HCT116 (cell line): Measurements from ENCODE around the gene STARD5.

Source experiments
- EZH2 ChIP-seq: fragments of 200-600 bp; sonication (generic); IDR thresholded peaks from 2 replicates; pipeline ENCODE4 v1.6.1; 2017; ENCODE audit warnings: antibody characterized with exemption, mixed run types
- EZH2phosphoT487 ChIP-seq: fragments of 200-600 bp; IDR thresholded peaks from 2 replicates; pipeline ENCODE4 v1.6.1; 2018; ENCODE audit warnings: antibody characterized with exemption, borderline replicate concordance
- JUND ChIP-seq: IDR thresholded peaks from 2 replicates; pipeline ENCODE4 v1.6.1; 2012
- POLR2A ChIP-seq: IDR thresholded peaks from 2 replicates; pipeline ENCODE4 v1.7.0; 2011; ENCODE audit warnings: borderline replicate concordance; ENCODE audit not compliant: insufficient read depth, insufficient read length; ENCODE audit errors: extremely low read depth
- RAD21 ChIP-seq: IDR thresholded peaks from 2 replicates; pipeline ENCODE4 v1.6.1; 2012; ENCODE audit warnings: low read depth, mild to moderate bottlenecking
- REST ChIP-seq: IDR thresholded peaks from 2 replicates; pipeline ENCODE4 v1.6.1; 2012; ENCODE audit warnings: low read depth
- TF ChIP-seq, protein P1 (sequence below): IDR thresholded peaks from 2 replicates; pipeline ENCODE4 v1.6.1; 2011; ENCODE audit warnings: mild to moderate bottlenecking, low read length, moderate library complexity; ENCODE audit not compliant: insufficient replicate concordance; ENCODE audit errors: extremely low read depth
- TF ChIP-seq, protein P2 (sequence below), 3 experiments: fragments of 200-600 bp in 1 of 3; sonication (generic) in 1 of 3; IDR thresholded peaks in 2 of 3; conservative IDR thresholded peaks in 1 of 3; 2 replicates each; pipeline ENCODE4 v1.5.1; 2012 to 2017; ENCODE audit warnings: low read depth in 2 of 3, low read length in 2 of 3, antibody characterized with exemption in 1 of 3, borderline replicate concordance in 1 of 3, control low read depth in 1 of 3, mild to moderate bottlenecking in 1 of 3, mixed read lengths in 1 of 3, mixed run types in 1 of 3, moderate library complexity in 1 of 3; ENCODE audit not compliant: insufficient read depth in 1 of 3

DNA sequence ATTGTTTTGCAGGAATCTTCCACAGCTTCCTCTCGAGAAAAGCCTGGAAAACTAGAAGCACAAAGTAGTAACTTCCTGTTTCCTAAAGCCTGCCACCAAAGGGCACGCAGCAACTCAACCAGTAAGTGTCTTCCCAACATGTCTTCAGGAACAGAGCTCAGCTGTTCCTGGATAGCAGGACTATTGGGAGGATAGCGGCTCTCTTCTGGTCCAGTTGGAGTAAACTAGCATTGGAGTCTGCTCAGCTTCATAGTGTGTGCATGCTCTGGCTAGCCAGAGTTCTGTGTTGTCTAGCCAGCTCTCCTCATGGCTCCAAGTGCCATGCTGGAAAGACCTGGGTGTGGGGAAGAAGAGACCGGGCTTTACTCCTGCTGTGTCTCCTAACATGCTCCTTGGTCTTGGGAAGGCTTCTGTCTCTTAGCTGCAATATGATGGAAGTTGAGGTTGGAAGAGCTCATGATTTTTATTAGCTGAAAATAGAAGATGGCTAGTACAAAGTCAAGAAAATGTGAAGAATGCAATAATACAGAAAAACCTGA lies 64.1 kb downstream of the STARD5 start:
- TF ChIP-seq, protein P1, sequence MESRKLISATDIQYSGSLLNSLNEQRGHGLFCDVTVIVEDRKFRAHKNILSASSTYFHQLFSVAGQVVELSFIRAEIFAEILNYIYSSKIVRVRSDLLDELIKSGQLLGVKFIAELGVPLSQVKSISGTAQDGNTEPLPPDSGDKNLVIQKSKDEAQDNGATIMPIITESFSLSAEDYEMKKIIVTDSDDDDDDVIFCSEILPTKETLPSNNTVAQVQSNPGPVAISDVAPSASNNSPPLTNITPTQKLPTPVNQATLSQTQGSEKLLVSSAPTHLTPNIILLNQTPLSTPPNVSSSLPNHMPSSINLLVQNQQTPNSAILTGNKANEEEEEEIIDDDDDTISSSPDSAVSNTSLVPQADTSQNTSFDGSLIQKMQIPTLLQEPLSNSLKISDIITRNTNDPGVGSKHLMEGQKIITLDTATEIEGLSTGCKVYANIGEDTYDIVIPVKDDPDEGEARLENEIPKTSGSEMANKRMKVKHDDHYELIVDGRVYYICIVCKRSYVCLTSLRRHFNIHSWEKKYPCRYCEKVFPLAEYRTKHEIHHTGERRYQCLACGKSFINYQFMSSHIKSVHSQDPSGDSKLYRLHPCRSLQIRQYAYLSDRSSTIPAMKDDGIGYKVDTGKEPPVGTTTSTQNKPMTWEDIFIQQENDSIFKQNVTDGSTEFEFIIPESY = no peak
- TF ChIP-seq POLR2A = no peak
- TF ChIP-seq, protein P2, sequence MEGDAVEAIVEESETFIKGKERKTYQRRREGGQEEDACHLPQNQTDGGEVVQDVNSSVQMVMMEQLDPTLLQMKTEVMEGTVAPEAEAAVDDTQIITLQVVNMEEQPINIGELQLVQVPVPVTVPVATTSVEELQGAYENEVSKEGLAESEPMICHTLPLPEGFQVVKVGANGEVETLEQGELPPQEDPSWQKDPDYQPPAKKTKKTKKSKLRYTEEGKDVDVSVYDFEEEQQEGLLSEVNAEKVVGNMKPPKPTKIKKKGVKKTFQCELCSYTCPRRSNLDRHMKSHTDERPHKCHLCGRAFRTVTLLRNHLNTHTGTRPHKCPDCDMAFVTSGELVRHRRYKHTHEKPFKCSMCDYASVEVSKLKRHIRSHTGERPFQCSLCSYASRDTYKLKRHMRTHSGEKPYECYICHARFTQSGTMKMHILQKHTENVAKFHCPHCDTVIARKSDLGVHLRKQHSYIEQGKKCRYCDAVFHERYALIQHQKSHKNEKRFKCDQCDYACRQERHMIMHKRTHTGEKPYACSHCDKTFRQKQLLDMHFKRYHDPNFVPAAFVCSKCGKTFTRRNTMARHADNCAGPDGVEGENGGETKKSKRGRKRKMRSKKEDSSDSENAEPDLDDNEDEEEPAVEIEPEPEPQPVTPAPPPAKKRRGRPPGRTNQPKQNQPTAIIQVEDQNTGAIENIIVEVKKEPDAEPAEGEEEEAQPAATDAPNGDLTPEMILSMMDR (IDR thresholded peaks at IDR 0.05 in 2 of 3, conservative IDR thresholded peaks at IDR 0.05 in 1 of 3; ENCODE audit: borderline replicate concordance in 1 of 3, insufficient read depth in 1 of 3, low read depth in 2 of 3, low read length in 2 of 3) = no peak
- no peak for TF ChIP-seq EZH2
- TF ChIP-seq REST = no peak
- no peak for TF ChIP-seq RAD21
- no peak for TF ChIP-seq EZH2phosphoT487
- TF ChIP-seq JUND = no peak
